IPS-15b (cell line): ENCODE data around the gene MBLAC1.
A peak's percentile ranks its signal among the peaks of the same experiment; 100 is the strongest.

Experiments used
- H3K27me3 ChIP-seq: one replicate; pipeline ENCODE4 v1.6.1; 2013; ENCODE audit warnings: low read length; ENCODE audit not compliant: control insufficient read depth, insufficient read depth
- H3K36me3 ChIP-seq: one replicate; pipeline ENCODE4 v1.6.1; 2013; ENCODE audit warnings: low read length; ENCODE audit not compliant: control insufficient read depth, insufficient read depth
- H3K4me1 ChIP-seq: one replicate; pipeline ENCODE4 v1.6.1; 2013; ENCODE audit warnings: mild to moderate bottlenecking, low read length; ENCODE audit not compliant: control insufficient read depth, insufficient read depth
- H3K4me3 ChIP-seq: one replicate; pipeline ENCODE4 v1.5.1; 2013; ENCODE audit warnings: low read depth, low read length
- H3K9ac ChIP-seq: one replicate; pipeline ENCODE4 v1.6.1; 2013; ENCODE audit warnings: low read depth, mild to moderate bottlenecking, low read length
- H3K9me3 ChIP-seq: one replicate; pipeline ENCODE4 v1.6.1; 2013; ENCODE audit warnings: mild to moderate bottlenecking, low read length; ENCODE audit not compliant: control insufficient read depth, insufficient read depth

Gene MBLAC1

DNA sequence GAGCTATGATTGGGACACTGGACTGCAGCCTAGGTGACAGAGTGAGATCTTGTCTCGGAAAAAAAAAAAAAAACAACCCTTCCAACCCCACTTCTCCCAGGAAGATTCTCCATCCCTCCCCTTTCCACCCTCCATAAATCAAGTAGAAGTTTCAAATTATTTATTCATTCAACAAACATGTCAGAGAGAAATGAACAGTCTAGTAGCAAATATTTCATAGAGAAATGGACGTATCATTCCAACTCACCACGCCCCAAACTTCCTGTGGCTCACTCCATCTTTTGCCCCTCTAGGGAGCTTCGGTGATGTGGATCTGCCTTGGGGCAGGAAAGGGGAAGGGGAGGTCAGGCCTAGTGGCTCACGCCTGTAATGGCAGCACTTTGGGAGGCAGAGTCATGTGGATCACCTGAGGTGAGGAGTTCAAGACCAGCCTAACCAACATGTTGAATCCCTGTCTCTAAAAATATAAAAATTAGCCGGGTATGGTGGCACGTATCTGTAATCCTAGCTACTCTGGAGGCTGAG is 32.4 kb downstream of the MBLAC1 start:
- Histone ChIP-seq H3K9me3 (no peaks in the 10 kb centered on the region), H3K27me3 (no peaks in the 10 kb centered on the region), H3K4me1 (peaks cover 2% of the 10 kb centered on the region), H3K9ac (peak overlapping the region; percentile 32), H3K4me3 (peak overlapping the region; percentile 42), H3K36me3 (peaks cover 28% of the 10 kb centered on the region)

DNA sequence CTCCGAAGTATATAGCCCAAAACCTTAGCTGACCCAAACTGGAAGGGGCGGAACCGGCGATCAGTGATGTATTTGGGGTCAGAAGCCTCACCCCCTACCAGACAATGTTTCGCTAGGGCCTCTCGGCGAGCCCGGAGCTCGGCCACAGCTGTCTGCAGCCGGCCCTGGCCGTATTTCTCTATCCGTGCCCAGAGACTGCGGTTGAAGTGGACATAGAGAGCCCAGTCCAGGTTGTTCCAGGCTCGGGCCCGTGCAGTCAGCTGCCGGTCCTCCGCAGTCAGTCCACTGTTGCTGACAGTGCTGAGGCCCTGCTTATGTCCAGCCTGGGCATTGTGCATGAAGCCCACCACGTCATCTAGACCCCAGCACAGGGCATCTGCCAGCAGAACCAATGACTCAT is 33.3 kb downstream of the MBLAC1 start:
- no peaks in the 10 kb centered on the region for H3K27me3 ChIP-seq
- peaks cover 2% of the 10 kb centered on the region for H3K4me1 ChIP-seq
- no peak overlapping the region for H3K9ac ChIP-seq
- H3K4me3 ChIP-seq, result no peak overlapping the region
- H3K9me3 ChIP-seq, result no peaks in the 10 kb centered on the region
- H3K36me3 ChIP-seq, result peaks cover 20% of the 10 kb centered on the region

- no peaks in the 10 kb centered on the region for H3K36me3 ChIP-seq
These were observed 36.3 kb downstream of the MBLAC1 start for GRCh38 chr7:100163006-100163531.

GRCh38 chr7:100163871-100164270 is 37.1 kb downstream of the MBLAC1 start:
- Histone ChIP-seq H3K4me1 (peaks cover 5% of the 10 kb centered on the region), H3K36me3 (no peaks in the 10 kb centered on the region), H3K9ac (no peak overlapping the region), H3K4me3 (no peak overlapping the region), H3K9me3 (no peaks in the 10 kb centered on the region), H3K27me3 (peaks cover 8% of the 10 kb centered on the region)

More at GRCh38 chr7:100163006-100163531, 36.3 kb downstream of the MBLAC1 start:
- Histone ChIP-seq H3K9me3 (no peaks in the 10 kb centered on the region), H3K4me3 (no peak overlapping the region), H3K9ac (no peak overlapping the region), H3K27me3 (peaks cover 8% of the 10 kb centered on the region), H3K4me1 (peaks cover 5% of the 10 kb centered on the region)

DNA sequence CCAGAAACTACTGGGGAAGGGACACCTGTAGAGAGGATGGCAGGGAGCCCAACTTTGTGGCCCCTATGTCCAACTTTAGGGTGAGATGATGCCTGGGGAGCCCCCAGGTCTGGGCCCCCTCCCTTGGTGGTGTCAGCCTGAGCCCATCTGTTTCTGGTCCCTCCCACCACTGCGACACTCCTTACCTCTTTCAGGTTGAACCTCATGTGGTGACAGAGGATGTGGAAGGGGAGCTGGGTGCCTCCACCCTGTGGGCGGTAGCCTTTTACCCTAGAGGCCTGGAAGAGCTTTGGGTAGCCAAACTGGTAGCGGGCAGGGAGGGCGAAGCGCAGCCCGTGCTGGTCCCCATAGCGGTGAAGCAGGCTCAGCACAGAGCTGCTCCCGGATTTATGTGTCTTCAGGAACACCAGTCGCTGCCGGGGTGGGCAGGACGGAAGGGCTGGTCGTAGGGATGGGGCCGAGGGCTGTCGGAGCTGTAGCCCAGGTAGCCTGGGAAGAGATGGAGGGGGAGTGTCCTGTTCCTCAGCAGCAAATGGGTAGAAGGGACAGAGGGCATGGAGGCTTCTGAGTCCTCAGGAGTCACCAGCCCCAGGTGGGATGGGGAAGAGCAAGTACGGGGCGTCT is 39.7 kb downstream of the MBLAC1 start:
- Histone ChIP-seq H3K4me1 (peaks cover 15% of the 10 kb centered on the region), H3K4me3 (no peak overlapping the region), H3K9me3 (no peaks in the 10 kb centered on the region), H3K9ac (no peak overlapping the region), H3K36me3 (no peaks in the 10 kb centered on the region), H3K27me3 (peaks cover 8% of the 10 kb centered on the region)

- Histone ChIP-seq H3K9ac (peak overlapping the region; percentile 79), H3K4me3 (peak overlapping the region; percentile 79), H3K27me3 (peaks cover 8% of the 10 kb centered on the region)
These were observed 40.5 kb downstream of the MBLAC1 start for GRCh38 chr7:100166970-100167911.

DNA sequence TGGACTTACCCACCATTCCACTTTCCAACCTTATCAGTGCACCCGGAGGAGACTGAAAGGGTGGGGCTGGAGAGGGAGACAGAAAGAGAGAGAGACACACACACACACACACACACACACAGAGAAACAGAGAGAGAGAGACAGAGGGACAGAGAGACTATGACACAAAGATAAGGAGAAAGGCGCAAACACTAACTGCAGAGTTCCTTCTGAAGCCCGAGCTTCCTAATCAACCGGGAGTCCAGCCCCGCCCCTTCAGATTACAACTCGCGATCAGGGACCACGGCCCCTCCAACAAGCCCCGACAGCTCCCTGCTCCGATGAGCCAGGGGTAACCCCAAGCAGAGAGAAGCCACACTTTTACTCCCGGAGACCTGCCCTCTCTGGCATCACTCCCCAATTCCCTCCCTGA is 41.2 kb downstream of the MBLAC1 start:
- Histone ChIP-seq H3K27me3 (peaks cover 8% of the 10 kb centered on the region), H3K9ac (peak overlapping the region; percentile 79), H3K9me3 (no peaks in the 10 kb centered on the region), H3K4me3 (peak overlapping the region; percentile 79), H3K36me3 (no peaks in the 10 kb centered on the region), H3K4me1 (peaks cover 18% of the 10 kb centered on the region)

More at GRCh38 chr7:100166970-100167911, 40.5 kb downstream of the MBLAC1 start:
- Histone ChIP-seq H3K9me3 (no peaks in the 10 kb centered on the region), H3K4me1 (peaks cover 18% of the 10 kb centered on the region), H3K36me3 (no peaks in the 10 kb centered on the region)

DNA sequence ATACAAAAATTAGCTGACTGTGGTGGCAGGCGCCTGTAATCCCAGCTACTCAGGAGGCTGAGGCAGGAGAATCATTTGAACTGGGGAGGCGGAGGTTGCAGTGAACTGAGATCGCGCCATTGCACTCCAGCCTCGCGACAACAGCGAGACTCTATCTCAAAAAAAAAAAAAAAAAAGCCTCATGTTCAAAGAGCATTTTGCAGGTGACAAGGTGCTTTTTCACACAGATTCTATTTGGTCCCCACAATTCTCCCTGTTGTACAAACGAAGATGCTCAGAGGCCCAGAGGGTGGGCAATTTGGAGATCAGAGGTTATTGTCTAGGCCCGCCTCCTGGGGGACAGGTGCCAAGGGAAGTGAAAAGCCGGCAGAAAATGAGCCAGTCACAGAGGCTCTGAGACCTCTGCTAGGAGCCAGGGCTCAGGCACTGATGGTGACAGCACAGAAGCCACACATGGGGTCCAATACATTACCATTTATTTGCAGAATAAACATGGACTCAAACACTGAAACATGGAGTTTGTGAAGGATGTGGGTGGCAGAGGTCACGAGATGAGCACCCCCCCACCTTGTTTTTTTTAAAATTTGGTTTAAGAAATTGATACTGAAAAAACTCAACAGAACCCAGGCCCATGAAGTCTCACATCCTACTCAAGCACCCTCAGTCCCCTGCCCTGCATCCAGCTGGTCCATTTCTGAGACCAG is 42.5 kb downstream of the MBLAC1 start:
- H3K4me3 ChIP-seq, result no peak overlapping the region
- H3K9ac ChIP-seq, result no peak overlapping the region
- H3K27me3 ChIP-seq, result peaks cover 8% of the 10 kb centered on the region
- peaks cover 18% of the 10 kb centered on the region for H3K4me1 ChIP-seq
- no peaks in the 10 kb centered on the region for H3K9me3 ChIP-seq
- peaks cover 7% of the 10 kb centered on the region for H3K36me3 ChIP-seq

- H3K9ac ChIP-seq, result no peak overlapping the region
- no peaks in the 10 kb centered on the region for H3K9me3 ChIP-seq
- peaks cover 7% of the 10 kb centered on the region for H3K36me3 ChIP-seq
- H3K4me1 ChIP-seq, result peaks cover 18% of the 10 kb centered on the region
- H3K4me3 ChIP-seq, result peak overlapping the region; percentile 64
- H3K27me3 ChIP-seq, result peaks cover 8% of the 10 kb centered on the region
These were observed 43.5 kb downstream of the MBLAC1 start for GRCh38 chr7:100170101-100170897.

DNA sequence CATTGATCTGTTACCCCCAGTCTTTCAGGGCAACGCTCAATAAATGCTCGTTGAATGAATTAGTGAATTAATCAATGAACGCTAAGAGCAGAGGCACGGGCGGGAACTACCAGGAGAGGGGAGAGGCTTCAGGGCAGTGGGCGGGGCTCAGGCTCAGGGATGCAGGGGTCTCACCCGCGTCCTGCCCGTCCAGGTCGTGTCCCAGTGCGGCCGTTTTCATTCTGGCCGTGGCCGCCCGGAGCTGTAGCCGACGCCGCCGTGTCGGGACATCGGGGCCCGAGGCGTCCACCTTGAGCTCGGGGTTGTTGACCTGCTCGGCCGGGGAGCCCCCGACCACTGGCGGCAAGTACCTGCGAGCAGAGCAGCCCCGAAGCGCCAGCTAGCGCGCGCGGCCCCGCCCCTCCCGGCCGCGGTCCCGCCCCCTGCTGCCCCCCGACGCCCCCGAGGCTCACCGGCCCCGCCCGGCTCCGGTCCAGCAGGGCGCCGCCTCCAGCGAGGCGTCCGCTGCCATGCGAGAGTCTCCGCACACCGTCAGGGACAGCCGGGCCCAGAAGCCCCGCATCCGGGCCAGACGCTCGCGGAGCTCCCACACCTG is 44.4 kb downstream of the MBLAC1 start:
- H3K9ac ChIP-seq, result no peak overlapping the region
- peaks cover 8% of the 10 kb centered on the region for H3K27me3 ChIP-seq
- H3K4me3 ChIP-seq, result peak overlapping the region; percentile 64
- peaks cover 7% of the 10 kb centered on the region for H3K36me3 ChIP-seq
- H3K9me3 ChIP-seq, result no peaks in the 10 kb centered on the region
- peaks cover 18% of the 10 kb centered on the region for H3K4me1 ChIP-seq
